Fibroblast of skin of right biceps (primary cell): ENCODE measurements around the gene STX1B.
A peak's percentile ranks its signal among the peaks of the same experiment; 100 is the strongest.
"Not testable (repeated sequence)": the region's sequence is repeated elsewhere in the genome, so short reads cannot be mapped to it uniquely, and the experiment has no call there.

Experiments used
- DNase-seq: peaks from one replicate; pipeline ENCODE4 v3.0.0-alpha.2; 2013

STX1B gene

DNA sequence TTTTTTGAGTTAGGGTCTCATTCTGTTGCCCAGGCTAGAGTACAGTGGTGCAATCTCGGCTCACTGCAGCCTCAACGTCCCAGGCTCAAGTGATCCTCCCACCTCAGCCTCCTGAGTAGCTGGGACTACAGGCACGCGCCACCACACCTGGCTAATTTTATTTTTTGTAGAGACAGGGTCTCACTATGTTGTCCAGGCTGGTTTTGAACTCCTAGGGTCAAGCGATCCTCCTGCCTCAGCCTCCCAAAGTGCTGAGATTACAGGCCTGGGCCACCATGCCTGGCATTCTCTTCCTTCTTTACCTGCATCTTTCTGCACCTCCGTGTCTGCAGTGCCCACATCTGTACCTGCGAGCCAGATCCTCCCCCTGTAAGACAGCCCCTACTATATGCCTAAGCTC is 1.4 kb upstream of the STX1B start:
- DNase-seq, result not testable (repeated sequence)

GRCh38 chr16:31009894-31010584 is 399 bp downstream of the STX1B start:
- no peak for DNase-seq

GRCh38 chr16:31009120-31009519 is 1.3 kb downstream of the STX1B start:
- DNase-seq, result no peak

GRCh38 chr16:31008551-31008950 is 1.9 kb downstream of the STX1B start:
- DNase-seq, result no peak

GRCh38 chr16:31008149-31008548 is 2.3 kb downstream of the STX1B start:
- DNase-seq, result peak; percentile 91

DNA sequence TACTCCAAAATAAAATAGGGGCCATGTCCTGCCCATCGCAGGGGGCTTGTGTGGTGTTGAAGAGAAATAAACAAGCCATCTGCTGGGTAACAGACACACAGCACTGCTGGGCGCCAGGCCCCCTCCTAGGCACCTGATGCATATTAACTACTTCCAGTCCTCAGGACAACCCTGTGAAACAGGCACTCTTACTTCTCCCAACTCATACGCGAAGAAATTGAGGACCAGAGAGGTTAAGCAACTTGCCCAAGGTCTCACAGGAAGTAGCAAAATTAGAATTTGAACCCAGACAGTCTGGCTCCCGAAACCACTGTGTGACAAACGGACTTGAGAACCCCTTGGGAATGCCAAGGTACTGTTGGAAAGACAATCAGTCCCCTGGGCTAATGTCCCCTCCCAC is 2.8 kb downstream of the STX1B start:
- DNase-seq, result no peak

- DNase-seq, result no peak
Observed at GRCh38 chr16:31006589-31006988, 3.8 kb downstream of the STX1B start.

DNA sequence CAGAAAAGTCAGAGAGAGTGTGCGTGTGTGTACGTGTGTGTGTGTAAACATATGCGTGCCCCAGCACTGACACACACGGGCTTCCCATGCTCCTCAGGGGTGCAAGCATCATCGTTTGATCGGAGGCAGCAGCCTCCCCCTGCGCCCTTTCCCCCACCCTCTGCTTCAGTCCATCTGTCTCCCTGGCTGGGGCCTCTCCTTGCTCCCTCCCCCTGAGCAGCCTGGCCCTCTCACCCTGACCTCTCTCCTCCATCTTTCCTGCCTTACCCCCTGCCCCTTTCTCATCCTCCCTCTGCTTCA is 4.4 kb downstream of the STX1B start:
- peak; percentile 36 for DNase-seq

DNA sequence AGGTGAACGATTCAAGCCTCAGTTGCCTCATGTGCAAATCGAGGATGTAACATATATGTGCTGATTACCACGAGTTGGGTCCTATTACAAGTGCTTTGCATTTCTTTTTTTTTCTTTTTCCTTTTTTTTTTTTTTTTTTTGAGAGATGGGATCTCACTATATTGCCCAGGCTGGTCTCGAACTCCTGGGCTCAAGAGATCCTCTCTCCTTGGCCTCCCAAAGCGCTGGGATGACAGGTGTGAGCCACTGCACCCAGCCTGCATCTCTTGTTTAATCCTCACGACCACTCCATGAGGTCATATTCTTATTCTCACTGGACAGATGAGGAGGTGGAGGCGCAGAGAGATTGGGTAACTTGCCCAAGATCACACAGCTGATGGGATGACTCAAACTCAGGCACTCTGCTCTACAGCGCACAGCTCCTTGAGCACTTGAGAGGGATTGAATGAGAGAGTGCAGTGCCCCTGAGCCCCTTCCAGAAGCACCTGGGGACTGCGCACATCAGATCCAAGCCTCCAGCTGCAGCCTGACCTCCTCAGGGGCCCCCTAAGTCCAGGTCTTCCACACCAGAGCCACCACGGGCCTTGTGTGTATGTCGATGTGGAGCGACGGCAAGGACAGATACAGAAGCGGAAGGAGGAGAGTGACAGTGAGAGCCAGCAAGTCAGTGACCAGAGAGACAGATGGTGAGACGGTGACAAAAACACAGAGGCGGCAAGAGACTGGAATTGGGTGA is 4.9 kb downstream of the STX1B start:
- DNase-seq, result no peak

DNA sequence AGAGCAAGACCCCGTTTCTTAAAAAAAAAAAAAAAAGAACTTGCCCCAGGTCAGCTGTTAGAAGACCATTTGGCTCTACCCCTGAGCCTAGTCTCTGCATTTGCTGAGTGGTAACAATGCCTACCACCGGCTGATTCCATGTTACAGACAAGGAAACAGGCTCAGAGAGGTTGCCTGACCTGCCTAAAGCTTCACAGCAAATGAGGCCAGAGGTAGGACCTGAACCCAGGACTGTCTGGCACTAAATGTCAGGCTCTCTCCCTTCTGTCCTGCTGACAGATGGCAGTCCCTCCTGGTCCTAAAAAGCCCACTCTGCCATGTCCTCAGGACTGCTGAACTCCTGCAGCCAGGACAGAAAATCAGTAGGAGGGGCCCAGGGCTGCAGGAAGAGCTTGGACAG is 5.8 kb downstream of the STX1B start:
- DNase-seq, result no peak

DNA sequence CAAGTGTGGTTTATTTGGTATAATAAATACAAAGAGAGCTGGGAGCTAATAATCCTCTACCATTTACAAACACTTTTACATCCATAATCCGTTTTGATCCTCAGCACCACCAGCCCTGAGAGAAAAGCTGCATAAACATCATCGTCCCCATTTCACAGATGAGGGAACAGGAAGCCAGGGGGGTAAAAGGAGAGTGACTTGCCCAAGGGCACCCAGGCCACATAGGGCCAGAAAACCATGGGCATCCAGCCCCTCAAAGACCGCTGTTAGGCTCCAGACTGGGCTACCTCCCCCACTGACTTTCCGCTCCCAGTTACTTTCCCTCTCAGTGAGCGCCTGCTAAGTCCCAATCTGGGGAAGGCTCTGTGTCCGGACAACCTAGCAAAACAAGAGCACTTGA is 6.7 kb downstream of the STX1B start:
- DNase-seq, result no peak

- DNase-seq, result no peak
Observed at GRCh38 chr16:31002862-31003341, 7.5 kb downstream of the STX1B start.

DNA sequence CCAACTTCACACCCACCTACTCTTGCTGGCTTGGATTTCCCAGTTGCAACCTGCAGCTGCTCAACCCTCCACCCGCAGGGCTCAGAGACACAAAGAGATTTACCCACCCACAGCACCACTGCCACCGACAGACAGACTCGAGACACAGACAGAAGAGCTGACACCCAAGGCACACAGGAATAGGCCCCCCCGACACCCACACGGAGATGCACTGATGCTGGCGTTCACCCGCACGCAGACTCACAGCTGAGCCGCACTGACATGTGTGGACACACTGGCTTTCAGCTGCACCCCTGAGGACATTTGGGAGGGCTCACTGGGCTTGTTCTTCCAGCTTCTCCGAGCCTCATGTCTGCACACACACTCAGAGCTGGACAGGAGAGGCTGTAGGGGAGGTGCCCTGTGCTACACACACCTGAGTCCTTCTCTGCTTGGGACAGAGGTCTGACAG is 8.2 kb downstream of the STX1B start:
- DNase-seq, result no peak

GRCh38 chr16:31001507-31002249 is 8.8 kb downstream of the STX1B start:
- no peak for DNase-seq

DNA sequence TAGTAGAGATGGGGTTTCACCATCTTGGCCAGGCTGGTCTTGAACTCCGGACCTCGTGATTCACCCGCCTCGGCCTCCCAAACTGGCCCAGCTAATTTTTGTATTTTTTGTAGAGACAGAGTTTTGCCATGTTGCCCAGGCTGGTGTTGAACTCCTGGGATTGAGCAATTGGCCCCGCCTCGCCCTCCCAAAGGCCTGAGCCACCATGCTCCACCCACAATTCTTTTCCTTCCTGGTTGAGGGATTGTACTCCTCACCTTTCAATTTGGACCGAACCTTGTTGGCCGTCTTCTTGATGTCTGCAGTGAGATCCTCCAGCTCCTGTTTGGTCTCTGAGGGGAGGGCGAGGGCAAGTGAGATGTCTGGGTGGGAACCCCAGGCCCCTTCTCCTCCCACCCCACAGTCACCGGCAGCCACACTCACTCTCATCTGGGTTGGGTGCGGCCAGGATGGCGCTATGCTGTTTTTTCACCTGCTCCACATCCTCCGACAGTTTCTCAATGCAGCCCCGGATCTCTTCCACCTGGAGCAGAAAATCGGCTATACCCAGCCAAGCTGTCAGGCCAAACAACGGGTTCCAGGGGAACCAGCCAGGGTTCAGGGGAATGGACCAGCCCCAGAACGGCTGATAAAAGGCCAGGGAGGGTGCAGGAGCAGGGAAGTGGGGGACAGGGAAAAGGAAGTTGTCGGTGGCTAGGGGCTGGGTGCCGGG is 9.6 kb downstream of the STX1B start:
- no peak for DNase-seq

DNA sequence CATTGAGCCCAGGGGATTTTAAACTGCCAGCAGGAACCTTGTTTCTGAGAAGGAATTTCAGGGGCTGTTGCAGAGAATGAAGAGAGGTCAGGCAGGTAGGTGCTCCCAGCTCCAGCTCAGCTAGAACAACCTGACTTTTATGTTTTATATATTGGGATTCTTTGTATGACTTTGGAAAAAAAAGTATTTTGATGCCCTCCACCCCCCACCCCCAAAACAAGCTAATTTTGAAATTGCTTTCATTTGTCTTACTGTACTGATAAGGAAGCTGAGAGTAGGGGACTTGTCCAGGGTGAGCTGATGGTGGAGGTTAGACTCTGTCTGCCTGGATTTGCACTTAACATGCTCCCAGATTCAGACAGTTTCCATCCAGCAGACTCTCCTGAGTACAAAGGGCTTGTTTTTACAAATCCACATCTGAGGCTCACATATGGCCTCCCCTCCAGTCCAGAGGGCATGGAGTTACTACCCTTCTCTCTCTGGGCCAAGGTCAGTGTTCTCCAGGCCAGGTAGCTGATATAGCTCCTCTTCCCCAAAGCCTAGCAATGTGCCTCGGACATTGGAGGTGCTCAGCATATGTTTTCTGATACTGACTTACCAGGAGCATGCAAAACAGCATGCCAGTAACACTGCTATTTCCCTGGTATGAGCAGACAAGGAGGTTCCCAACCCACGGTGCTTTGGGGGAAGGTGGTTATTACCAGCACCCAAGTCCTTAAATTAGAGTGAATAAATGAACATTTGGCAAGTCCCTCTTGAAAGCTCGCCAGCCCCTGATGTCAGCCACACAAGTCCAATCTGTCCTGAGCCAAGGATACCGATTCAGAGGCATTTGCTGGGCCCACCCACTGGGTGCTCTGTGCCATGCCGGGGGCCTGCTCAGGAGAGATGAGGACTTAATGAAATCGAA is 11.3 kb downstream of the STX1B start:
- DNase-seq, result no peak

DNA sequence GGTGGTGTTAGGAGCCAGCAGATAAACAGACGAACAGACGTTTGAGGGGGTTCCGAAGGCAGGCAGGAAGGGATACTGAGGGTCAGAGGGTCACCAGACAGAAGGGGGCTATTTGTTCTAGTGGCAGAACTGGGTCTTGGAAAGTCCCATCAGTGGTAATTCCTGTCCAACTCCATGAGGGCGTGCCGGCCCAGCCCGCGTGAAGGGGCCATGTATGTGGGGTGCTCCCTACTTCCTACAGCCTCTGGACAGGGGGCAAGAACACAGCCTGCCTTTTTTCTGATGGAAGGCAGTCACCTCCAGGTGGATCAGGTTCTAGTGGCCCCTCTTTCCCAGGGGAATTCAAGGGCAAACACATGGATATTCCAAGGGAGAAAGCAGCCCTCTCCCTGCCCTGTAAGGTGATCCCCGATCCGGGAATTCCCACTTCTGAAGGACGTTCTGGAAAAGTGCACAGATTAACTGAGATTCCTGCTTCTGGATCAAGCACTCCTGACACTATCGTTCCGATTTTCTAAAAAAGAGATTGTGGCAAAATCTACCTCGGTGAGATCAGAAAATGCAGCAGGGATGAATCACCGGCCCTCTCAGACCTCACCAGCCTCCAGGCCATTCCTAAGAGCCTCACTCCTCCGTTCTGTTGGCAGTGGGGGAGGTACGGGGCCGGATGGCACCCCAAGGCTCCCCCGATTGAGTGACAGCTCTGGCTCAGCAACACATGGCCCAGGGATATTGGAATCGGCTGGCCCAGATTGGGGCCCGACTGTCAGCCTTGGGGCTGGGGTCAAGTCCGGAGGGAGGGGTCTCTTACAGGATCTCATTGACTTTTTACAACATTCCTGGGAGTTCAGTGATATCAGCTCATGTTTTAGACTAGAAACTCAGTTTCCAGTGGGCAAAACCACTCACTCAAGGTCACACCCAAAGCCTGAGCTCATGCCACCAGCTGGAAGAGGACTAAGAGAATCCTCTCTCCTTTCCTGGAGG is 12.4 kb downstream of the STX1B start:
- DNase-seq, result peak; percentile 87

GRCh38 chr16:30996985-30997724 is 13.3 kb downstream of the STX1B start:
- peak; percentile 79 for DNase-seq

GRCh38 chr16:30996324-30996984 is 14.0 kb downstream of the STX1B start:
- DNase-seq, result no peak

DNA sequence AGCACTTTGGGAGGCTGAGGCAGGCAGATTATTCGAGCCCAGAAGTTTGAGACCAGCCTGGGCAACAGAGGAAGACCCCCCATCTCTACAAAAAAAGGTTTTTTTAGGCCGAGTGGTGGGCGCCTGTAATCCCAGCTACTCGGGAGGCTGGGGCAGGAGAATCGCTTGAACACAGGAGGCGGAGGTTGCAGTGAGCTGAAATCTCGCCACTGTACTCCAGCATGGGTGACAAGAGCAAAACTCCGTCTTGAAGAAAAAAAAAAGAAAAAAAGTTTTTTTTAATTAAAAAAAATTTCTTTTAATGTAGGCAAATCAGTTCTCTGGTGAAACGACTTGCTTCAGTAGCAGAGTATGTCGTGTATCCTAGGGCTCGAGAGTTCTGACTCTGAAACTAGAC is 14.5 kb downstream of the STX1B start:
- no peak for DNase-seq
